IMR-90 (cell line): ENCODE results near the gene NUDT12. TPM values are rescaled to one million over a fixed set of nuclear protein-coding genes. Genes with fewer than 3 reads are reported as not detected.

Experiments
- ATAC-seq: fragments of 200-7000 bp; cut with Tn5 transposase; 2 replicates; pipeline ENCODE4 v1.9.1; 2020; ENCODE audit warnings: low read depth, mild to moderate bottlenecking, moderate library complexity
- BruUV-seq: library from RNA; stranded (reverse); fragments of 400-500 nt; replicated peaks from 2 replicates; lab custom pipeline; 2021; lab: Mats Ljungman, UMichigan
- CTCF ChIA-PET: fragments of 300-600 bp; formaldehyde crosslinking; extraction: SDS; loops from one replicate; lab custom pipeline; 2021; ENCODE audit warnings: antibody characterized with exemption; lab: Yijun Ruan, JAX
- POLR2A ChIA-PET: fragments of 300-600 bp; sonication (Branson Sonifier 250); formaldehyde crosslinking; loops from one replicate; lab custom pipeline; 2022; ENCODE audit warnings: antibody characterized with exemption; ENCODE audit not compliant: unreplicated experiment; lab: Charles Lee
- DNase-seq: peaks from one replicate; pipeline ENCODE4 v3.0.0; 2013
- H2AFZ ChIP-seq: replicated peaks from 2 replicates; pipeline ENCODE3; 2013; ENCODE audit warnings: low read length, mild to moderate bottlenecking; ENCODE audit not compliant: poor library complexity
- H2AK5ac ChIP-seq: 2 replicates; pipeline ENCODE4 v1.6.1; 2013; ENCODE audit warnings: low read depth, low read length, inconsistent platforms
- H2AK9ac ChIP-seq: replicated peaks from 2 replicates; pipeline ENCODE3; 2013; ENCODE audit warnings: mild to moderate bottlenecking, low read depth, low read length, moderate library complexity; ENCODE audit not compliant: poor library complexity
- H2BK120ac ChIP-seq: 2 replicates; pipeline ENCODE4 v1.6.1; 2013; ENCODE audit warnings: low read depth, low read length, inconsistent platforms
- H2BK15ac ChIP-seq: 3 replicates; pipeline ENCODE4 v1.6.1; 2013; ENCODE audit warnings: low read depth, low read length, inconsistent platforms
- H2BK20ac ChIP-seq: 2 replicates; pipeline ENCODE4 v1.6.1; 2013; ENCODE audit warnings: low read depth, mild to moderate bottlenecking, inconsistent platforms, low read length, moderate library complexity
- H2BK5ac ChIP-seq: 2 replicates; pipeline ENCODE4 v1.6.1; 2013; ENCODE audit warnings: mild to moderate bottlenecking, low read depth, low read length, inconsistent platforms; ENCODE audit not compliant: poor library complexity, severe bottlenecking
- H3K14ac ChIP-seq: replicated peaks from 2 replicates; pipeline ENCODE4 v1.6.1; 2013; ENCODE audit warnings: low read depth, low read length, inconsistent platforms
- H3K18ac ChIP-seq: 2 replicates; pipeline ENCODE4 v1.6.1; 2013; ENCODE audit warnings: low read depth, low read length, control low read depth
- H3K23ac ChIP-seq: 2 replicates; pipeline ENCODE4 v1.6.1; 2013; ENCODE audit warnings: low read depth, low read length, inconsistent platforms
- H3K27ac ChIP-seq: 2 replicates; pipeline ENCODE4 v1.5.1; 2013; ENCODE audit warnings: mild to moderate bottlenecking, control low read depth, low read length; ENCODE audit not compliant: insufficient read depth
- H3K27me3 ChIP-seq: 2 replicates; pipeline ENCODE4 v1.6.1; 2013; ENCODE audit warnings: low read length; ENCODE audit not compliant: control insufficient read depth, insufficient read depth
- H3K36me3 ChIP-seq: 2 replicates; pipeline ENCODE4 v1.6.1; 2013; ENCODE audit warnings: low read length, mixed read lengths; ENCODE audit not compliant: control insufficient read depth, insufficient read depth
- H3K4ac ChIP-seq: 2 replicates; pipeline ENCODE4 v1.6.1; 2013; ENCODE audit warnings: low read depth, low read length, inconsistent platforms
- H3K4me1 ChIP-seq: 2 replicates; pipeline ENCODE4 v1.6.1; 2013; ENCODE audit warnings: low read length, mixed read lengths; ENCODE audit not compliant: control insufficient read depth, insufficient read depth
- H3K4me2 ChIP-seq: 2 replicates; pipeline ENCODE4 v1.6.1; 2013; ENCODE audit warnings: low read depth, mild to moderate bottlenecking, control low read depth, low read length, moderate library complexity
- H3K4me3 ChIP-seq: 2 replicates; pipeline ENCODE4 v1.5.1; 2013; ENCODE audit warnings: low read depth, mild to moderate bottlenecking, control low read depth, low read length, moderate library complexity; ENCODE audit not compliant: insufficient read depth
- H3K56ac ChIP-seq: 2 replicates; pipeline ENCODE4 v1.6.1; 2013; ENCODE audit warnings: low read length, inconsistent platforms; ENCODE audit not compliant: insufficient read depth; ENCODE audit errors: extremely low read depth
- H3K79me1 ChIP-seq, 2 experiments: 2 replicates each; pipeline ENCODE4 v1.6.1; 2013; ENCODE audit warnings: low read length in 2 of 2, inconsistent platforms in 1 of 2, low read depth in 1 of 2
- H3K9ac ChIP-seq: 2 replicates; pipeline ENCODE4 v1.6.1; 2013; ENCODE audit warnings: low read depth, low read length, control low read depth
- H3K9me1 ChIP-seq: 2 replicates; pipeline ENCODE4 v1.6.1; 2013; ENCODE audit warnings: low read length, inconsistent platforms; ENCODE audit not compliant: insufficient read depth
- H3K9me3 ChIP-seq: 2 replicates; pipeline ENCODE4 v1.6.1; 2013; ENCODE audit warnings: low read length; ENCODE audit not compliant: control insufficient read depth, insufficient read depth
- H4K20me1 ChIP-seq: 2 replicates; pipeline ENCODE4 v1.6.1; 2013; ENCODE audit warnings: low read length, inconsistent platforms; ENCODE audit not compliant: insufficient read depth
- H4K5ac ChIP-seq: 2 replicates; pipeline ENCODE4 v1.6.1; 2013; ENCODE audit warnings: mild to moderate bottlenecking, low read depth, low read length, control low read depth
- H4K8ac ChIP-seq, 2 experiments: 2 replicates each; pipeline ENCODE4 v1.6.1; 2013; ENCODE audit warnings: low read depth in 2 of 2, low read length in 2 of 2, control low read depth in 1 of 2, inconsistent platforms in 1 of 2
- H4K91ac ChIP-seq: 2 replicates; pipeline ENCODE4 v1.6.1; 2013; ENCODE audit warnings: low read depth, low read length, inconsistent platforms; ENCODE audit not compliant: insufficient read depth
- BHLHE40 ChIP-seq: fragments of 150-350 bp; IDR thresholded peaks from 2 replicates; pipeline ENCODE4 v1.6.1; 2016; ENCODE audit warnings: mild to moderate bottlenecking, low read depth, low read length
- RCOR1 ChIP-seq: IDR thresholded peaks from 2 replicates; pipeline ENCODE4 v1.6.1; 2012; ENCODE audit warnings: mild to moderate bottlenecking, low read length, improper control_type of control experiment; ENCODE audit not compliant: insufficient replicate concordance
- WGBS, 2 experiments: methylation state at CpG; one replicate each; pipeline versions ENCODE4 v1.1.5 to v1.1.7; 2013; ENCODE audit warnings: missing lambda C conversion rate in 2 of 2; ENCODE audit not compliant: insufficient read length in 1 of 2; ENCODE audit errors: extremely low coverage in 2 of 2; 5-methylcytosine and 5-hydroxymethylcytosine counted together
- dilution Hi-C: fragments of 300-500 bp; cut with HindIII; formaldehyde crosslinking; loops from one replicate; pipeline ENCODE4 v1.14.3; 2018; ENCODE audit warnings: low sequenced_read_pairs; ENCODE audit not compliant: unreplicated experiment
- in situ Hi-C: fragments of 300-500 bp; cut with MboI; formaldehyde crosslinking; loops from 3 replicates; pipeline ENCODE4 v1.14.3; 2019; ENCODE audit warnings: low sequenced_read_pairs, inconsistent platforms, mixed read lengths
- intact Hi-C: fragments of 100-400 bp; cut with micrococcal nuclease; formaldehyde crosslinking; loops from 2 replicates; pipeline ENCODE4 v1.10.0; 2022
- polyA plus RNA-seq, 3 experiments: library from polyadenylated mRNA; depleted of rRNA; stranded (reverse); fragments of >200 nt; gene quantifications; 2 replicates each; pipeline ENCODE4 v1.2.3, GENCODE V29; 2012; ENCODE audit warnings: low replicate concordance in 1 of 3
- total RNA-seq: library from RNA; depleted of rRNA; stranded (reverse); fragments of >200 nt; gene quantifications from 2 replicates; pipeline ENCODE4 v1.2.3, GENCODE V29; 2012
- TF ChIP-seq, protein P1 (sequence below): fragments of 150-350 bp; IDR thresholded peaks from 2 replicates; pipeline ENCODE4 v1.6.1; 2016; ENCODE audit warnings: low read depth, mild to moderate bottlenecking, low read length, moderate library complexity, borderline replicate concordance

Gene NUDT12
- total and polyA plus RNA-seq, 2 of the 4 experiments (the other 2 are of a cell fraction) = 3.7 to 5.9 TPM

DNA sequence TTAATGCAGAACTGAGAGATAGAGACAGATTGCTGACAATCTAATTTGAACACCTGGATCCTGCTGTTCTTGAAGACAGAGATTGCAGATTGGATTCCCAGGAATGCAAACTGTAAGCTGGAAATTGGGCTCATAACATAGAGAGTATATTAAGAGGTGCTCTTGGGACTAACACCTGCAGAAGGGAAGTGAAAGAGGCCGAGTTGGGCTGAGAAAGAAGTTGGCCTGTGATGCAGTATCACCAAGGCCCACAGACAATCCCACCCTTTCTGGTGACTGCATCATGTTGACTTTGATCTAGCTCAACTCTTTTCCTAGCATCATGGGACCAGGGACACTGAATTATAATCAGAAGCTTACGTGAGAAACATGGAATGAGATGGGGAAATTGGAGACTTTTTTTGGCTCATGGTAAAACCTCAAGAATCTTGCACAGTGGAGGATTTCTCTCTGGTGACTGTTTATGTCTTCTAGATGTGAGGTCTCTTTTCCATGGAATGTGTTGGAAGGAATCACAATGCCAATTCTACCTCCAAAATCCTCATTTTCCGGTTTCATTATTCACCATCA is 36.5 kb upstream of the NUDT12 start:
- no peak overlapping the region for H3K4me2 ChIP-seq
- no peak overlapping the region for H3K14ac ChIP-seq
- no peak overlapping the region for H3K23ac ChIP-seq
- dilution Hi-C loops (loop anchor here (25.0 kb wide), 1 partner anchor 588 kb away; no protein-coding TSS in a partner anchor), intact Hi-C loops (no loop called here), in situ Hi-C loops (no loop called here)
- CTCF ChIA-PET = interaction anchor here (0.6 to 1.1 kb wide), 2 partner anchors 11 to 57 kb away, joined by 3 read pairs; no protein-coding TSS in a partner anchor
- TF ChIP-seq RCOR1 = no peak
- TF ChIP-seq BHLHE40 = no peak
- TF ChIP-seq, protein P1, sequence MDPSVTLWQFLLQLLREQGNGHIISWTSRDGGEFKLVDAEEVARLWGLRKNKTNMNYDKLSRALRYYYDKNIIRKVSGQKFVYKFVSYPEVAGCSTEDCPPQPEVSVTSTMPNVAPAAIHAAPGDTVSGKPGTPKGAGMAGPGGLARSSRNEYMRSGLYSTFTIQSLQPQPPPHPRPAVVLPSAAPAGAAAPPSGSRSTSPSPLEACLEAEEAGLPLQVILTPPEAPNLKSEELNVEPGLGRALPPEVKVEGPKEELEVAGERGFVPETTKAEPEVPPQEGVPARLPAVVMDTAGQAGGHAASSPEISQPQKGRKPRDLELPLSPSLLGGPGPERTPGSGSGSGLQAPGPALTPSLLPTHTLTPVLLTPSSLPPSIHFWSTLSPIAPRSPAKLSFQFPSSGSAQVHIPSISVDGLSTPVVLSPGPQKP = no peak
- H2AFZ ChIP-seq = no peak overlapping the region
- no TSS peak for BruUV-seq
- no peak for ATAC-seq
- no peak overlapping the region for H3K27ac ChIP-seq
- no peak overlapping the region for H2BK120ac ChIP-seq
- H3K79me1 ChIP-seq = no peaks in the 10 kb centered on the region
- H3K18ac ChIP-seq = no peak overlapping the region
- POLR2A ChIA-PET = no interaction called here
- no peak overlapping the region for H2BK20ac ChIP-seq
- H3K36me3 ChIP-seq = no peaks in the 10 kb centered on the region
- H4K20me1 ChIP-seq = no peaks in the 10 kb centered on the region
- no CpG with 5 or more reads among the region's 3 CpGs for WGBS, 2 experiments
- no peak overlapping the region for H3K56ac ChIP-seq
- H3K9me3 ChIP-seq = no peaks in the 10 kb centered on the region
- H3K4ac ChIP-seq = no peak overlapping the region
- H4K91ac ChIP-seq = no peak overlapping the region
- H3K4me3 ChIP-seq = no peak overlapping the region
- no peak overlapping the region for H2BK15ac ChIP-seq
- H2AK5ac ChIP-seq = no peak overlapping the region
- H4K8ac ChIP-seq = no peak overlapping the region
- peak; percentile 11 for DNase-seq
- H3K4me1 ChIP-seq = no peaks in the 10 kb centered on the region
- H4K5ac ChIP-seq = no peak overlapping the region
- H2AK9ac ChIP-seq = no peak overlapping the region
- H3K27me3 ChIP-seq = no peaks in the 10 kb centered on the region
- H2BK5ac ChIP-seq = no peak overlapping the region
- no peak overlapping the region for H3K9ac ChIP-seq
- no peaks in the 10 kb centered on the region for H3K9me1 ChIP-seq
